Caco-2 (cell line): Measurements from ENCODE around the gene WIPF2. TPM values are rescaled to one million over a fixed set of nuclear protein-coding genes. Genes with fewer than 3 reads are reported as not detected.

Source experiments
- BruUV-seq: library from RNA; stranded (reverse); fragments of 400-500 nt; replicated peaks from 2 replicates; lab custom pipeline; 2021; lab: Mats Ljungman, UMichigan
- CTCF ChIA-PET: fragments of 300-600 bp; sonication (Branson Sonifier 250); formaldehyde crosslinking; loops from one replicate; lab custom pipeline; 2022; ENCODE audit warnings: antibody characterized with exemption; lab: Charles Lee
- POLR2A ChIA-PET: fragments of 300-600 bp; sonication (Branson Sonifier 250); formaldehyde crosslinking; loops from one replicate; lab custom pipeline; 2022; ENCODE audit warnings: antibody characterized with exemption; lab: Charles Lee
- DNase-seq, 2 experiments: peaks; one replicate each; pipeline versions ENCODE4 v3.0.0 to v3.0.0-alpha.2; 2020 to 2022
- H3K27me3 ChIP-seq: replicated peaks from 2 replicates; pipeline ENCODE4 v1.6.0; 2011; ENCODE audit warnings: low read length; ENCODE audit not compliant: control insufficient read depth, insufficient read depth
- H3K36me3 ChIP-seq: 2 replicates; pipeline ENCODE4 v1.5.1; 2011; ENCODE audit warnings: low read length; ENCODE audit not compliant: control insufficient read depth, insufficient read depth
- H3K4me1 ChIP-seq: fragments of 250-450 bp; sonication (Bioruptor Pico); 2 replicates; pipeline ENCODE4 v1.5.1; 2020; ENCODE audit warnings: mild to moderate bottlenecking
- H3K4me3 ChIP-seq: 2 replicates; pipeline ENCODE4 v1.5.1; 2011; ENCODE audit warnings: low read depth, mild to moderate bottlenecking, control low read depth, low read length
- H3K9me3 ChIP-seq: fragments of 250-450 bp; sonication (Bioruptor Pico); 2 replicates; pipeline ENCODE4 v1.5.1; 2020; ENCODE audit warnings: mild to moderate bottlenecking, moderate library complexity
- H3K27ac Mint-ChIP-seq: one replicate; pipeline ENCODE4 v1.8.0; 2022; ENCODE audit warnings: mixed read lengths; ENCODE audit not compliant: unreplicated experiment
- H3K27me3 Mint-ChIP-seq: one replicate; pipeline ENCODE4 v1.8.0; 2022; ENCODE audit warnings: mixed read lengths; ENCODE audit not compliant: insufficient read depth, unreplicated experiment
- H3K36me3 Mint-ChIP-seq: one replicate; pipeline ENCODE4 v1.8.0; 2022; ENCODE audit warnings: mild to moderate bottlenecking, mixed read lengths; ENCODE audit not compliant: insufficient read depth, unreplicated experiment
- H3K4me1 Mint-ChIP-seq: one replicate; pipeline ENCODE4 v1.8.0; 2022; ENCODE audit warnings: low read depth, mixed read lengths; ENCODE audit not compliant: unreplicated experiment
- H3K4me3 Mint-ChIP-seq: one replicate; pipeline ENCODE4 v1.8.0; 2022; ENCODE audit warnings: mild to moderate bottlenecking, moderate library complexity, mixed read lengths; ENCODE audit not compliant: unreplicated experiment
- H3K9me3 Mint-ChIP-seq: one replicate; pipeline ENCODE4 v1.8.0; 2022; ENCODE audit warnings: mixed read lengths; ENCODE audit not compliant: unreplicated experiment
- CTCF ChIP-seq, 2 experiments: fragments of 200-600 bp in 1 of 2; IDR thresholded peaks; 1 replicate in 1 of 2; 2 replicates in 1 of 2; pipeline versions ENCODE4 v1.5.1 to v1.8.0; 2011 to 2022; ENCODE audit warnings: antibody characterized with exemption in 1 of 2, control low read depth in 1 of 2, inconsistent platforms in 1 of 2, low read depth in 1 of 2, low read length in 1 of 2, mild to moderate bottlenecking in 1 of 2, moderate library complexity in 1 of 2; ENCODE audit not compliant: insufficient read depth in 1 of 2, severe bottlenecking in 1 of 2, unreplicated experiment in 1 of 2
- intact Hi-C: fragments of 100-400 bp; cut with micrococcal nuclease; formaldehyde crosslinking; loops from one replicate; pipeline ENCODE4 v1.10.0; 2022; ENCODE audit not compliant: unreplicated experiment
- total RNA-seq: library from RNA; stranded (reverse); gene quantifications from 2 replicates; pipeline ENCODE4 v1.2.3, GENCODE V29; 2022

Gene WIPF2
- total RNA-seq, 1 experiment from 2014 or later, result 33.4 TPM

- Mint-ChIP-seq H3K9me3 (no peaks in the 10 kb centered on the region), H3K36me3 (peaks cover 33% of the 10 kb centered on the region), H3K4me3 (no peak overlapping the region), H3K27ac (no peak overlapping the region), H3K27me3 (no peaks in the 10 kb centered on the region), H3K4me1 (no peaks in the 10 kb centered on the region)
- POLR2A ChIA-PET, result no interaction called here
- Histone ChIP-seq H3K27me3 (no peaks in the 10 kb centered on the region), H3K4me3 (no peak overlapping the region), H3K9me3 (no peaks in the 10 kb centered on the region), H3K36me3 (no peaks in the 10 kb centered on the region; the same call in none of the 2 replicates), H3K4me1 (no peaks in the 10 kb centered on the region)
- no peak for TF ChIP-seq CTCF (IDR thresholded peaks at IDR 0.05; ENCODE audit: insufficient read depth in 1 of 2, low read depth in 1 of 2, low read length in 1 of 2, severe bottlenecking in 1 of 2, unreplicated experiment in 1 of 2)
- no peak for DNase-seq
- TSS peak; percentile 23 for BruUV-seq
- intact Hi-C loops, result no loop called here
- CTCF ChIA-PET, result interaction anchor here (0.6 kb wide), 1 partner anchor 272 kb away, joined by 3 read pairs; no protein-coding TSS in a partner anchor
Observed at GRCh38 chr17:40264458-40265185, 45.5 kb downstream of the WIPF2 start.

- Histone ChIP-seq H3K9me3 (no peaks in the 10 kb centered on the region), H3K4me3 (no peak overlapping the region), H3K36me3 (no peaks in the 10 kb centered on the region; the same call in none of the 2 replicates), H3K4me1 (no peaks in the 10 kb centered on the region), H3K27me3 (no peaks in the 10 kb centered on the region)
- Mint-ChIP-seq H3K27me3 (no peaks in the 10 kb centered on the region), H3K9me3 (no peaks in the 10 kb centered on the region), H3K4me3 (no peak overlapping the region), H3K27ac (no peak overlapping the region), H3K36me3 (peaks cover 26% of the 10 kb centered on the region), H3K4me1 (no peaks in the 10 kb centered on the region)
- no TSS peak for BruUV-seq
- no peak for TF ChIP-seq CTCF (IDR thresholded peaks at IDR 0.05; ENCODE audit: insufficient read depth in 1 of 2, low read depth in 1 of 2, low read length in 1 of 2, severe bottlenecking in 1 of 2, unreplicated experiment in 1 of 2)
- intact Hi-C loops, result no loop called here
- DNase-seq, result no peak
- ChIA-PET CTCF (no interaction called here), POLR2A (no interaction called here)
Observed at GRCh38 chr17:40265337-40265736, 46.2 kb downstream of the WIPF2 start.

GRCh38 chr17:40266882-40267281 is 47.8 kb downstream of the WIPF2 start:
- ChIA-PET CTCF (interaction anchor here (0.7 kb wide), 1 partner anchor 48 kb away, joined by 3 read pairs; the partner anchor contains the start of gene WIPF2), POLR2A (no interaction called here)
- Mint-ChIP-seq H3K36me3 (peaks cover 30% of the 10 kb centered on the region), H3K27me3 (no peaks in the 10 kb centered on the region), H3K27ac (no peak overlapping the region), H3K4me3 (no peak overlapping the region), H3K4me1 (no peaks in the 10 kb centered on the region), H3K9me3 (no peaks in the 10 kb centered on the region)
- no peaks in the 10 kb centered on the region for H3K9me3 ChIP-seq
- BruUV-seq, result no TSS peak
- intact Hi-C loops, result no loop called here
- no peak overlapping the region for H3K4me3 ChIP-seq
- no peaks in the 10 kb centered on the region for H3K4me1 ChIP-seq
- H3K27me3 ChIP-seq, result no peaks in the 10 kb centered on the region
- TF ChIP-seq CTCF (IDR thresholded peaks at IDR 0.05; ENCODE audit: insufficient read depth in 1 of 2, low read depth in 1 of 2, low read length in 1 of 2, severe bottlenecking in 1 of 2, unreplicated experiment in 1 of 2), result no peak
- no peaks in the 10 kb centered on the region; the same call in none of the 2 replicates for H3K36me3 ChIP-seq
- no peak for DNase-seq
